HCT116 (cell line): Measurements from ENCODE around the gene EPG5.
"Not testable (repeated sequence)": the region's sequence is repeated elsewhere in the genome, so short reads cannot be mapped to it uniquely, and the experiment has no call there.

Experiments used
- CEBPB ChIP-seq: IDR thresholded peaks from 2 replicates; pipeline ENCODE4 v1.6.1; 2012; ENCODE audit warnings: low read depth
- CTCF ChIP-seq, 3 experiments: fragments of 200-600 bp in 1 of 3; sonication (generic) in 1 of 3; IDR thresholded peaks in 2 of 3; conservative IDR thresholded peaks in 1 of 3; 2 replicates each; pipeline ENCODE4 v1.5.1; 2012 to 2017; ENCODE audit warnings: low read depth in 2 of 3, low read length in 2 of 3, antibody characterized with exemption in 1 of 3, borderline replicate concordance in 1 of 3, control low read depth in 1 of 3, mild to moderate bottlenecking in 1 of 3, mixed read lengths in 1 of 3, mixed run types in 1 of 3, moderate library complexity in 1 of 3; ENCODE audit not compliant: insufficient read depth in 1 of 3
- MAX ChIP-seq: IDR thresholded peaks from 2 replicates; pipeline ENCODE4 v1.6.1; 2012
- REST ChIP-seq: IDR thresholded peaks from 2 replicates; pipeline ENCODE4 v1.6.1; 2012; ENCODE audit warnings: low read depth
- ZBTB33 ChIP-seq: IDR thresholded peaks from 2 replicates; pipeline ENCODE4 v1.6.1; 2011; ENCODE audit warnings: mild to moderate bottlenecking, low read length, moderate library complexity; ENCODE audit not compliant: insufficient replicate concordance; ENCODE audit errors: extremely low read depth

- not testable (repeated sequence) for TF ChIP-seq CTCF (IDR thresholded peaks at IDR 0.05 in 2 of 3, conservative IDR thresholded peaks at IDR 0.05 in 1 of 3; ENCODE audit: borderline replicate concordance in 1 of 3, insufficient read depth in 1 of 3, low read depth in 2 of 3, low read length in 2 of 3); ZBTB33; REST; CEBPB; MAX
Measured at GRCh38 chr18:45818765-45819164, 148.4 kb downstream of the EPG5 start.
